Measurements from ENCODE around the gene HMGN5. TPM values are rescaled to one million over a fixed set of nuclear protein-coding genes. Genes with fewer than 3 reads are reported as not detected.

Gene HMGN5
- total and polyA plus RNA-seq, 2 of the 8 experiments (the other 6 are each of a cell fraction or from before 2014, with no cell fraction given): 6.0 to 20.4 TPM

GRCh38 chrX:81082649-81083048, 119.1 kb downstream of the HMGN5 start:
- H2BK15ac ChIP-seq (ENCODE audit: low read length): no peak overlapping the region
- H2BK12ac ChIP-seq (ENCODE audit: low read depth, low read length): no peak overlapping the region
- WGBS, 2 experiments (ENCODE audit: extremely low coverage in 1 of 2, insufficient coverage in 1 of 2, insufficient read length in 1 of 2, insufficient replicate concordance in 2 of 2, low coverage in 1 of 2, low lambda C conversion rate in 2 of 2, missing lambda C conversion rate in 1 of 2): 93% methylated on average over 2 of the region's 2 CpGs; no CpG with 5 or more reads in 1 of the 2 experiments
- no peaks in the 10 kb centered on the region for H3K4me1 ChIP-seq (replicated peaks in 1 of 4; ENCODE audit: control insufficient read depth in 3 of 4, insufficient read depth in 4 of 4, low read length in 3 of 4)
- no peak overlapping the region for H2BK20ac ChIP-seq (ENCODE audit: low read length)
- H3K9ac ChIP-seq (replicated peaks in 1 of 4; ENCODE audit: extremely low read depth in 1 of 4, low read depth in 3 of 4, low read length in 3 of 4): no peak overlapping the region
- H4K91ac ChIP-seq (replicated peaks; ENCODE audit: insufficient read length, low read length): no peak overlapping the region
- no peak overlapping the region for H2AFZ ChIP-seq (ENCODE audit: low read length)
- H3K9me3 ChIP-seq (ENCODE audit: insufficient read depth in 2 of 2, low read depth in 1 of 2, low read length in 1 of 2): no peaks in the 10 kb centered on the region; a peak in 1 of 4 replicates
- H2AK5ac ChIP-seq (ENCODE audit: low read depth, low read length): no peak overlapping the region
- no peaks in the 10 kb centered on the region for H3K27me3 ChIP-seq (replicated peaks in 1 of 4; ENCODE audit: control insufficient read depth in 3 of 4, extremely low read depth in 1 of 4, insufficient read depth in 3 of 4, low read length in 3 of 4)
- no peaks in the 10 kb centered on the region for H3K79me2 ChIP-seq (ENCODE audit: control insufficient read depth in 1 of 2, insufficient read depth in 2 of 2, low read length in 2 of 2)
- H3K4me2 ChIP-seq (ENCODE audit: insufficient read depth in 1 of 2, low read depth in 2 of 2, low read length in 2 of 2): no peak overlapping the region
- H3K18ac ChIP-seq (ENCODE audit: extremely low read depth, low read length): no peak overlapping the region
- DNase-seq (ENCODE audit: low read depth in 1 of 2, low spot score in 2 of 2) (no peak), FAIRE-seq (no peak)
- H2BK5ac ChIP-seq (ENCODE audit: low read depth, low read length): no peak overlapping the region
- no peaks in the 10 kb centered on the region for H3K79me1 ChIP-seq (ENCODE audit: low read depth, low read length)
- no peak overlapping the region for H2BK120ac ChIP-seq (replicated peaks; ENCODE audit: low read depth, low read length)
- no peaks in the 10 kb centered on the region for H4K20me1 ChIP-seq (replicated peaks in 1 of 2; ENCODE audit: control insufficient read depth in 1 of 2, insufficient read depth in 2 of 2, low read length in 2 of 2)
- H3K4ac ChIP-seq (replicated peaks; ENCODE audit: insufficient read length, low read depth, low read length): no peak overlapping the region
- no peak overlapping the region for H3K4me3 ChIP-seq (ENCODE audit: extremely low read depth in 1 of 4, insufficient read depth in 2 of 4, low read depth in 3 of 4, low read length in 4 of 4)
- H4K8ac ChIP-seq (ENCODE audit: extremely low read depth, insufficient read depth, low read length): no peak overlapping the region
- no peak overlapping the region for H3K23ac ChIP-seq (ENCODE audit: insufficient read length)
- H3K14ac ChIP-seq (ENCODE audit: insufficient read length): no peak overlapping the region
- H3K23me2 ChIP-seq (ENCODE audit: low read depth, low read length): no peaks in the 10 kb centered on the region
- H4K5ac ChIP-seq (ENCODE audit: insufficient read length, low read depth, low read length): no peak overlapping the region
- ChIA-PET CTCF (ENCODE audit: partially characterized antibody) (no interaction called here), POLR2A (ENCODE audit: partially characterized antibody) (no interaction called here)
- H3K36me3 ChIP-seq (ENCODE audit: control insufficient read depth in 2 of 4, insufficient read depth in 4 of 4, low read length in 3 of 4): no peaks in the 10 kb centered on the region
- no peak overlapping the region for H3K56ac ChIP-seq (replicated peaks; ENCODE audit: insufficient read length, low read depth, low read length)
- no peak overlapping the region for H3K27ac ChIP-seq (ENCODE audit: low read depth, low read length)
- TF ChIP-seq CBX8 (IDR thresholded peaks at IDR 0.05; ENCODE audit: borderline replicate concordance, low read depth, low read length): no peak
- no peak for TF ChIP-seq HDAC6 (IDR thresholded peaks at IDR 0.05; ENCODE audit: low read depth, low read length)
- no peak for TF ChIP-seq USF2 (IDR thresholded peaks at IDR 0.05; ENCODE audit: low read length)
- TF ChIP-seq SRF (IDR thresholded peaks at IDR 0.05; ENCODE audit: low read depth, low read length): no peak
- TF ChIP-seq BRCA1 (IDR thresholded peaks at IDR 0.05; ENCODE audit: low read depth, low read length): no peak
- no peak for TF ChIP-seq RAD21 (IDR thresholded peaks at IDR 0.05 in 1 of 2, conservative IDR thresholded peaks at IDR 0.05 in 1 of 2; ENCODE audit: low read depth in 2 of 2, low read length in 2 of 2)
- no peak for TF ChIP-seq CEBPB (IDR thresholded peaks at IDR 0.05; ENCODE audit: low read depth, low read length)
- TF ChIP-seq SAP30 (IDR thresholded peaks at IDR 0.05; ENCODE audit: insufficient read depth, insufficient replicate concordance, low read length): no peak
- no peak for TF ChIP-seq CBX5 (IDR thresholded peaks at IDR 0.05; ENCODE audit: low read depth, low read length)
- no peak for TF ChIP-seq SP1 (IDR thresholded peaks at IDR 0.05; ENCODE audit: low read depth, low read length)
- no peak for TF ChIP-seq CREB1 (IDR thresholded peaks at IDR 0.05)
- no peak for TF ChIP-seq TAF7 (optimal IDR thresholded peaks at IDR 0.05; ENCODE audit: borderline replicate concordance, low read depth, low read length)
- no peak for TF ChIP-seq CHD2 (IDR thresholded peaks at IDR 0.05; ENCODE audit: low read length)
- TF ChIP-seq E2F6 (IDR thresholded peaks at IDR 0.05): no peak

All from H1 (cell line).